HG03520 (cell line): ENCODE data around the gene GREM1.

Experiments
- ATAC-seq: cut with Tn5 transposase; IDR thresholded peaks from one replicate; pipeline ENCODE4 v1.9.1; 2021; ENCODE audit warnings: mild to moderate bottlenecking, moderate library complexity; ENCODE audit not compliant: unreplicated experiment

The GREM1 gene

DNA sequence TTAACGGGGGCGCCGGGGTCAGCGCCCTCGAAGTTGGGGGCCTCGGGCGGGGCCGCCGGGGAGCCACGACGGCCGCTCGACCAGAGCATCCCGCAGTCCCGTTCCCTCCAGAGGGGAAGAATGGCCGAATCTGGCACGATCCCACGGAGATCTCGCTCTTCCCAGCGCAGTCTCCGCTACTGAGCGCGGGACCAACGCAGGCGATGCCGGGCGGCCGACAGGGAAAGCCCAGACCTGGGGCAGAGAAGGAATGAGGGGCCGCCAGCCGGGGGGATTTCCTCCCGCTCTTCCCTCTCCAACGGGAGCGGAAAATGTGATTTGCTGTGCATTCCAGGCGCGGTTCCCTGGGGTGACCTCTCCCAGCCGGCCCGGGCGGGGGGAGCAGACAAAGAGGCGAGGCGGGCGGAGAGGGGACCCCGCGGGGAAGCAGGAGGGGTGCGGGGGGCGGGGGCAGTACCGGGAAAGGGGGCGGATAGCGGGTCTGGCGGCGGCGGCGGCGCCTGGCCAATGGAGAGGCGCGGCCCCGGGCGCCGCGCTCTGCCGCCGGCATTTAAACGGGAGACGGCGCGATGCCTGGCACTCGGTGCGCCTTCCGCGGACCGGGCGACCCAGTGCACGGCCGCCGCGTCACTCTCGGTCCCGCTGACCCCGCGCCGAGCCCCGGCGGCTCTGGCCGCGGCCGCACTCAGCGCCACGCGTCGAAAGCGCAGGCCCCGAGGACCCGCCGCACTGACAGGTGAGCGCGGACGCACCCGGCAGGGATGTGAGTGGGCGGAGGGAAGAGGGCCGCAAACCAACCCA lies at the start of gene GREM1:
GREM1 (plus strand) TSS at position 579 of the 801 bp plus-strand sequence. CDS start 12,687 bp downstream, outside the sequence.
- ATAC-seq = no peak

DNA sequence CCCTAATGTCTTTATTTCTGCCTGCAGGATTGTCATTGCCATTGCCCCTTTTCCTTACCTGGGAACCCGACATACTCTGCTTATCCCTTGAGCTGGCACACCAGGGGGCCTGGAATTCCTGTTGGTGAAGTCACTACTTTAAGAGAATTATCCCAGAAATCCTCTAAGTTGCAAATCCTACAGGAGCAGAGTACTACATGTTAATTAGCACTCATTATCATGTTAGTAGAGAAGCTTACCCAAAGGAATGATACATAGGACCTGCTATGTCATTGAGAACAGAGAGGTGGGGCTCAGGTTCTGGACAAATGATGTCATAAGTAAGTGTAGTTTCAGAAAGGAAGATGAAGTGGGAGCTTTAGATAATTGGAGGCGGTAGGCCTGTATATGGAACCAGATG lies 48.9 kb upstream of the GREM1 start:
- no peak for ATAC-seq

DNA sequence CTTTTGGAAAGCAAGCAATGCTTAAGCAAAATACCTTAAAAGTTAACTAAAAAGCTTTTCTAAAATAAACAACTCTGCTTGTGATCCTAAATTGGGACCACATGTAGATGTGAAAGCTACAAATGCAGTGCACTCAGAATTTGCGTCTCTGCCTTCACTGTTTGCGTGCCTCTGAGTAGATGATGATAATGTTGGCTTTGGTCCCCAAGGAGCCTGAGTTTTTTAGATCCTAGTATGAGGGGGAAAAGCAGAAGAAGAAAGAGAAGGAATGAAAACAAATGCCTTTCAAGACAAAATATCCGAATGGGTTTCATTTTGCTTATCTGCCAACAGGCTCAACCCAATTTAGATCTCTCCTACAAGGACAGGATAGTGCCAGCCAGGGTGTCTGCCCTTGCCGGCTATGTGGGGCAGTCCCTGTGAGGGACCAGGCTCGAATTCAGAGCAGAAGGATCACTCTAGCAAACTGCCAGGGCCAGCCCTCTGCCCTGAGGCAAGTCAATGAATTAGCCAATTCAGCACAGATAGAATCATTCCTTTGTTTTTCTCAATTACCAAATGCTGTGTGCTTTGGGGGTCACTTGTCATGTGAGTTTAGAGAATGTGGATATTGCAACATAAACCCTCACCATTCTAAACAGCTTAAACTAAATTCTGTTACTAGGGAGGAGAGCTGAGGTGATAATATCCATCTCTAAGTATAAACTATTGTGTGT lies 47.8 kb upstream of the GREM1 start:
- ATAC-seq = no peak

DNA sequence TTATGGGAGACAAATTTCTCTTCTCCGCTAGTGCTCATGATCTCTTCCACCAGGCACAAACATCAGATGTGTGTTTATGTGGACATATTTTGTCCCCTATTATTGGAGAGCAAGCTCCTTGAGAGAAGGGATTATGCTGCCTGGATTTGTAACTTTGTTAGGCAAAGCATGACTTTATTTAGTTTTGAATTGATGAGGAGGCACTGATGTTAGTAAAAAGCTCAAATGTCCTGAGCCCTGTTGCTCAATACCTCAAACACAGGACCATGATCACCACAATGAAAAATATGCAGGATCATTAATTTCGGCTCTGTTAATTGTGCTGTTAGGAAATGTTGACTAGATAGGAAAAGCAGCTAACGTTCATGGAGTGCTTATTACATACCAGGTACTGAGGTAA lies 47.2 kb upstream of the GREM1 start:
- no peak for ATAC-seq

DNA sequence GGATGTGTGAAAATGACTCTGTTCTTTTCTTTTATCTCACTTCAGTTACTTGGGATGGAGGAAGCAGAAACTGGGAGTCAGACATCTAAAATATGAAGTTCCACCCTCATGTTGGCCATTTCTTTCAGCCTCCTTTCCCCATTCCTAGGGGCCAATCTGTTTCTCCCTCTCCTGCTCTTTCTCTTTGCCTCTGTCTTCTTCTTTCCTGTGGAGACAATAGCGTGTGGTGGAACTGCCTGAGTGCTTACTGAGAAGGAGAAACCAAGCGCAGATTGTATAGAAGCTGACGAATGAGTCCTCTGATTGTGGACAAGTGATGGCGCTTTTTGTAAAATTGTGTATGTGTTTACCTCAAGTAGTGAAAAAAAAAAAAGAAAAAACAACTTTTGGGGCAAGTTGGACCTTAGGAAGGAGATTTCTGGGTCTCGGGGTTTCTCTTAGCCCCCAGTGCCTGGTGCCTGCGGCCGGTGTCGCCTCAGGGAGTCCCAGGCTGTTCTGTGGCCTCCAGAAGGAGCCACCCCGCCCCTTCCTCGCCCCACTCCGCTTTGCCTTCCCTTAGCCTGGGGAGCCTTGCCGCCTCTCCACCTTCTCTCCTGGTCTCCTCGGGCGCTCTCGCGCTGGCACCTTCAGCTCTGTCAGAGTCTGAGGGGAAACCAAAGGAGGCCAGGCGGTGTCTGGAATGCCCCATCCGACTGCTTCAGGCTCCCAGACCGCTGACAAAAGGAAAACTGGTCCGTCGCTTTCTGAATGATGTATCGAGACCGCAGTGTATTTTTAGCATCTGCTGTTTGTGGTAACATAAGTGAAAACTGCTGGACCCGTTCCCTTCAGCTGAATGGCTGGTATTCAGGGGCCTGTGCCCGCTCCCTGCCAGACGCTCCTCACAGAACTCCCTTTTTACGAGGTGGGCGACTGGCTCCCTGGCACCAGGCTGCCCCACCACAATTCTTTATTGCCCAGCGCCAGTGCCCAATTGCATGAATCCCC lies 46.2 kb upstream of the GREM1 start:
- ATAC-seq = no peak

DNA sequence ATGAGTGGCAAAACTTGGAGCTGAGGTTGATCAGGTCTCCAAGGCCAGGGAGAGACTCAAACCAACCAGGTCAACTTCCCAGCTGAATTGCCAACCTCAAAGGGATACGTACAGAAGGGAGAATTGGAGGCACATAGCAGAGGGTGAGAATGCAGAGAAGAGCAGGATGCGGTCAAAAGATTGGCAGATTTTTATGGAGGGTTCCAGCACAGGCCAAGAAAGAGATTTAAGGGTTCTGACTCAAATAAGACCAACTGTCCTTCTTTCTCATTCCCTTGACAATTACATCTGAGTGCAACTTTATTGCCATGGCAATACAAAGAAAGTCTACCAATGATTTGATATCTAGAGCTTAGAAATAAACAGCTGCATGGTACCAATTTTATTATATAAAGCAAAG lies 43.1 kb upstream of the GREM1 start:
- ATAC-seq = no peak

DNA sequence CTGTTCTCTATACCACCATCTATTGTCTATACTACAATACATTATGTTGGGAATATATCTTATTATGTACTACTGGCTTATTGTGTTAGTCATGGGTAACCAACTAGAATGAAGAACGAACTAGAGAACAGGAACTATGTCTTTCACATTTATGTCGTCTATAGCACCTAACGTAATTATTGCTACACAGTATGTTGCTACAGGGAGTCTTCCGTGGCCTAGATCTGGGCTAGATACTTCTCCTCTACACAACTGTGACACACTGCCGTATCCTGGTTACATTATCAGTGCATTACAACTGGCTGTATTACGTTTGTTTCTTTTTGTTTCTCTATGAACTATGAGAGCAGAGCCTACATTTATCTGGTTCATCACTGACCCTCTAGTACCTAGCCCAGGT lies 42.3 kb upstream of the GREM1 start:
- ATAC-seq = no peak

DNA sequence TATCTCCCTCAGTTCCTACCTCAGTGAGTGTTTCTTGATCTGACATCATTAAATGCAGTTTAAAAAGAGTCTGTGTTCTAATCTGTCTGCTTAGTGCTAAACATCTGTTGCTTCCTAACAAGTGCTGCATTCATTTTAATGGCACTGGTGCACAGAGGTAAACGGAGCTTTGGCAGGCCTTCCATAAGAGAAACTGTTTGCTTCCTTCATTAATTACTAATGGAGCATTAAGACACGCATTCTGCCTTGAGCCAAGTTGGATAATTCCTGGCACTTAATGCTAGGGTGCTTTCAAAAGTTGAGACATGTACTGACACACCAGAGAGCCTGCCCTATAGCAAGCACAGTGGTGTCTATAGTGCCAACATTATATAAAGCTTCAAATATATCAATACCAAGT lies 41.6 kb upstream of the GREM1 start:
- no peak for ATAC-seq

DNA sequence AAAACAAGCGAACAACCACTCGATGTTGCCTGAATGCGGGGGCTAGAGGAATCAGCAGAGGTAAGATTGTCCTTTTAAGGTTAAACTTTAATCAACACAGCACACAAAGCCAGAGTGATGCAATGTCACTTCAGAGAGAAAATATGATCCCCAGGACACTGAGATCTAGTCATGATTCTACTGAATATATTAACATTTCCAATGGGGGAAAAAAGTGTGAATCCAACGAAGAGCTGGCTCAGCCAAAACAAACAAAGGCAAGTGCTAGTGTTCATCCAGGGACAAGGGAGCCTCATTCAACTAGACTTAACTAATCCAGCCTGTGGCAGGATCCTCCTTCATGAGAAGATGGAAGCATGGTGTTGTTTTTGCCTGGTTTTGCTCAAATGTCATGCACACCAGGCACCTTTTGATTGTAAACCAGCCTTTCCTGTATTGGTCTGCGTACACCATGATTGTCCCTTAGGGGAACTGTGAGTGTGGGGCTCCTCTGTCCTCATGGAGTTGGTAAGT lies 40.5 kb upstream of the GREM1 start:
- no peak for ATAC-seq

DNA sequence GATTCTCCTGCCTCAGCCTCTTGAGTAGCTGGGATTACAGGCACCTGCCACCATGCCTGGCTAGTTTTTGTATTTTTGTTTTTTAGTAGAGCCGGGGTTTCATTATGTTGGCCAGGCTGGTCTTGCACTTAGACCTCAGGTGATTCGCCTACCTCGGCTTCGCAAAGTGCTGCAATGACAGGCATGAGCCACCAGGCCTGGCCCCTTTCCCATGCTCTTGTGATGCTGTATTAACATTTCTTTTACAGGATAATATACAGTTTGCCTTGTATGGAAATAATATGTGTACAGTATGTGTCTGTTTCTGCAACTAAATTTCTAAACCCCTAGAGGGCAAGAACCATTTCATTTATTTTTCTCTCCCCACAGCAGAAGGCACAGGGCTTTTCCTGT lies 38.5 kb upstream of the GREM1 start:
- ATAC-seq = no peak

DNA sequence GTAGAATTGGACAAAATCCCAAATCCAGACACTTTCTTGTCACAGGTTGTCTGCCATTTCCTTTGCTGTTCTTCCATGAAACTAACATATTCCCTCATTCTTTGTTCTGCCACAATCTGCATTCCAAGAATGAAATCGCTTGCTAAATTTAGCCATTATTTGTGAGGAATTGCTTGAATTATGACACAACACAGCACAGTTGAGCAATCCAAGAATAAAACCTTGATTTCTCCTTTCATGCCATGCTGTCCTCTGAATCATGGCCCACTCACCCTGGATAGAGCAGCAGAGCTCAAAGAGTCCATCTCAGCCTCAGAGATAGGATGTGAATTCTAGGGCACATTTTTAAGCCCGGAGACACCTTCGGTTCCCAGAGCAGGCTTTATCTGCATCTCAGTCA lies 35.2 kb upstream of the GREM1 start:
- no peak for ATAC-seq

DNA sequence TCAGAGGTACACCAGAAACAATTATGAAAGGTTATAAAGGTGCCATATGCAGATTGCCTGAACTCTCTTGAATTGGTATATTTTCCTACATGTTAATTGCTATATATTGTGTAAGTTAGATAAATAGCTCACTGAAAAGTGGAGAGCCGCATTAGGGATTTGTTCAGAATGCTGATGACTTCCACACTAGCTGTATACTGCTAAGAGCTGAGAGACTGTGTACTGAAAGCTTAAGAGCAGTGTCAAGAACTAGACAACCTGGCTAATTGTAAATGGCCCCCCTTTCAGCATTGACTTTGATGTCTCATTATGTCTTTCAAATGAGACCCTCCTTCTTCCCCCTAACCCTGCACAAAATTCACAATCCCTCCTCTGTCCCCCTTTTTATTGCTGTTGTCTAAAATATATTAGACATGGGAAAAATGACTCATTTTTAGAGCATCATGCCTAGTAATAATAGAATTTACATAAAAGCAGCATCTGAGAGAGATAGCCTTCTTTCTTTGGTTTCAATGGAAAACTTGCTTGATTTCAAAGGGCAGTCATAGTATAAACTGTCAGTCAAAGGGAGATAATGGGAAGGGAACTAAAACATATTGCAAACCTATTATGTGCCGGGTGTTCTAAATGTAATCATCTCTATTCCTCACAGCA lies 34.7 kb upstream of the GREM1 start:
- ATAC-seq = no peak

DNA sequence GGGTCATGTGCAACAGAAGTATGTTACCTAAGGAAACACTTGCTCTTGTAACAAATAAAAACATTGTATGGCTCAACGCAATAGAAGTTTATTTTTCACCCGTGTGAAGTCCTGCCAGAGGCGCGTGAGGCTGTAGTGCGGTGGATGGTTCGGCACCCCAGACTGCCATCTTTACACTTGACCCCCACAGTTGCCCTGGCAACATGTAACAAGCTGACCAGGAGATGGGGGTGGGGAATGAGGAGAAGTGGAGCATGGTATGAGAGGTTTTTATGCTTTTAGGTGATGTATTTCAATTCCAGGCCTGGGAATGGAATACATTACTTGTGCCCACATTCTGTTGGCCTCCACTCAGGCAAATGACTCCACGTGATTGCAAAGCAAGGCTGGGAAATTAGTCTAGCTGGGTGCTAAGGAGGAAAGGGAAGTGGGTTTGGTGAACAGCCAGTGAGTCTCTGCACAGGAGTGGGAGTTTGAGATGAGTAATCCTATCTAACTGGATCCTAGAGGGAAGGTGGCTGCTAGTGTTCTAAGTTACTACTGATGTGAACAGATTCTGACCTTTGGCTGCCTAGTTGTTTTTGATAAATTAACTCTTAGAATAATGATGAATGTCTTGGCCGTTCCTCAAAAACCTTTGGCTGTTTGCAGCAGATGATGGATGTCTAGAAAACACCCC lies 33.8 kb upstream of the GREM1 start:
- no peak for ATAC-seq

DNA sequence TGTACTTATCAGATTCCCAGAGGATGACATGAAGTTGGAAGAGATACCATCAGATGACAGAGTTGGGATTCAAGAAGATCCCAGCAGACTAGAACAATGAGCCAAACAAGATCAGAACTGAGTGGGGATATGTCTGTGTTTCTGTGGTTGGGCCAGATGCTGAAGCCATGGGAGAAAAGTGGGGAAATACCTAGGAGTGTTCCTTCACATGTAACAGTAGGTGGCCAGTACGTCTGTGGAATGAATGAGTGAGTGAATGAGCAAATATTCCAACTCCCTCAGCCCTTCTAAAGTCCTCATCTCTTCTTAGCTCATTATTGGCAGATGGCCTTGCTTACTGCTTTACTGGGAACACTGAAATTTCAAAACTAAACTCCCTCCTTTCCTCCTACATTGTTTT lies 32.2 kb upstream of the GREM1 start:
- ATAC-seq = no peak

DNA sequence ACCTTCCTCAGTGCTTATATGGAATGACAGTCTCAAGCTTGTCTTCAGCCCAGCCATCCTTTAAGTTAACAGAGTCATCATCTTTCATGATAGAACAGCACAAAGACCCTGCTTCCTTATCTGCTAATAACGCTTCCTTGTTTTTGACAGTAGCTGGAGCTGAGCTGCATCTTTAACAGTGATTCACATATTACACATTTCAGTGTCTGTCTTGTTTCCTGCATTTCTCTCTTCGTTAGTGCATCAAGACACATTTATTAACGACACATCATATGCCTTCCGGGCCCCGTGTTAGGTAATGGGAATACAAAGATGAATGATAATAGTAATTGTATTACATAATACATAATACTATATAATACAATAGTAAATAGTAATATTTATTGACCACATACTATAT lies 30.2 kb upstream of the GREM1 start:
- no peak for ATAC-seq

DNA sequence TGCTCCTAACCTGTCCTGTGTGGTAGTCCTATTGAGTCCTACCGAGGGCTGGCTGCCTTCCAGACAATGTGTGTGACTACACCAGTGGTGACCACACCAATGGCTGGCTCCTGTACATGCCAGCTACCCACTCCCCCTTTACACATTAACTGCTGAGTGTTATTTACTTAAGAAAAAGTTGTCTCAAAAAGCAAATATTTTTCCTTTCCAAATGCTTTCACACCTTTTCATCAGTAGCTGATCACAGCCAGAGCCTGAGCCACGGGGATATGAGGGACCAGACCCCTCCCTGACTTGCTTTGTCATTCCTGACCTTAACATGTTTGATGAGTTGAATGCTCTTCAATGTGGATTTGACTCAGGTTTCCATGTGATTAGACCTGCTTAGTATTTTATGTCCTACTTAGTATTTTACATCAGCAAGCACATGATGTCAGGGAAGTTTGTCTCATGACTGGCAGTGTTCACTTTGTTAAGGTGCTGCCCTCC lies 29.6 kb upstream of the GREM1 start:
- ATAC-seq = no peak

DNA sequence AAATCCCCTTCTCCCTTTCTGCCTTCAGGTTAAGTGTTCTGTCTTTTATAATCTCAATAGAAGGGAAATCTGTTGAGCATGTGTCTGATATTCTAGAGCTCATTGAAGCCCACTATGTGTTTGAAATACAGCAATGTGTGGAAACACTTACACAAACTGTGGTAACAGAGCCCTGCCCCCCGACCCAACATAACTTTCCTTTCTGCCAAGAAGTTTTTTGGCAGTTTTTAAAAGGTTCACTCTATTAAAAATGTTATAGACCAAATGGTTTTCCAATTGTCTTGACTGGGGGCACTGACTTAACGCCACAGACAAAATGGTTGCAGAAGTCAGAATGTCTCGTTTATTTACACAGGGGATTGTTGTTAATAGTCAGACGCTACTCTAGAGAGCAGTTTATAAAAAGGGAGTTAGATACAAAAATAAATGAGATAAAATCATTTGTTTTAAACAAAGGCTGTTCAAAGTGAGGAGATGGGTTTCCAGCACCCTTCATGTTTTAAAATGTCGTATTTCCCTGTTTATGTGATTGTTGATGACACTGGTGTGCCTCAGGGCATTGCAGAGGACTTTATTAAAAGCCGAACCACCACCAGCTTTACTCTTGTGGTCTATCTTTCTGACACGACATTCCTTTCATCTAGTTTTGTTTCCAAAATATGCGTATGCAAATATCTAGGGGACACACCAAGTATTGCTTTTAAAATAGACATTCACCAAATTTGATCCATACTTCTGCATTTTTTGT lies 26.7 kb upstream of the GREM1 start:
- no peak for ATAC-seq

DNA sequence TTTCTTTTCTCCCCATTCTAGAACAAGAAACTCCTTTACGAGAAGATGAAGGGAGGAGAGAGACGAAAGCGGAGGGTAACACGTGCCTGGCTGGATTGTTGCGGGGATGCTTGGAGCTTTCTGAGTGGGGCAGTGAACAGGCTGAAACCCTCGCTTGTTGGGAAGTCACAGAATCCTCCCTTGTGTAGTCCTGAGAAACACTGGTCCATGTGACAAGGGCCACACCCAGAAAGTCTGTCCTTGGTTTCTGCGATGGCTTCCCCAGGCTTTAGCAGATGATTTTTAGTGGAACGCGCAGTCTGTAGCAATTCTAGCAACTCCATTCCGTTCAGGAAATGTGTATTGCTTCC lies 26.1 kb upstream of the GREM1 start:
- no peak for ATAC-seq

DNA sequence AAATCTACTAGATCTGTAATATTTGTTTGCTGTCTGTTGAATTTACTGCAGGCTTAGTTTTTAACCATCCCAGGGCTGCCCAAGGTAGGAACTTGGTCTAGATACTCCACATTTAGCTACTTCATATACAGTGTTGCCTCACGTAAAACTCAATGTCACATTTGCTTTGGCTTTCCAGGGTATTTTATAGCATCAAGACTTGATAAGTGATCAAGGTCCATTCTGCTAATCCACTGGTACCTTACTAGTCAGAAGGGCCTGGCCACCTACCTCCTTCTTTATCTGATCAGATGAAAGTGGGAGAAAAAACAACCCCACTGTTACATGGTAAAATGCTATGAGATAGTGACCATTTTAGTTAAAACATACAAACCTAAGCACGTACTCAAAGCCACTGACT lies 25.5 kb upstream of the GREM1 start:
- ATAC-seq = no peak
